D721Med (cell line): ENCODE measurements around the gene RPS6KA1.
"Not testable (repeated sequence)": the region's sequence is repeated elsewhere in the genome, so short reads cannot be mapped to it uniquely, and the experiment has no call there.

Source experiments
- DNase-seq: peaks from one replicate; pipeline ENCODE4 v3.0.0; 2011; ENCODE audit warnings: low spot score; ENCODE audit not compliant: insufficient read length
- FAIRE-seq: peaks from 2 replicates; lab custom pipeline; 2011; peaks lifted over from hg19 to GRCh38; lab: Jason Lieb, UNC
- TF ChIP-seq, protein P1 (sequence below): IDR thresholded peaks from 2 replicates; pipeline ENCODE4 v1.5.1; 2012; ENCODE audit warnings: mild to moderate bottlenecking, control low read depth; ENCODE audit not compliant: insufficient read depth; ENCODE audit errors: missing control alignments

Gene RPS6KA1

DNA sequence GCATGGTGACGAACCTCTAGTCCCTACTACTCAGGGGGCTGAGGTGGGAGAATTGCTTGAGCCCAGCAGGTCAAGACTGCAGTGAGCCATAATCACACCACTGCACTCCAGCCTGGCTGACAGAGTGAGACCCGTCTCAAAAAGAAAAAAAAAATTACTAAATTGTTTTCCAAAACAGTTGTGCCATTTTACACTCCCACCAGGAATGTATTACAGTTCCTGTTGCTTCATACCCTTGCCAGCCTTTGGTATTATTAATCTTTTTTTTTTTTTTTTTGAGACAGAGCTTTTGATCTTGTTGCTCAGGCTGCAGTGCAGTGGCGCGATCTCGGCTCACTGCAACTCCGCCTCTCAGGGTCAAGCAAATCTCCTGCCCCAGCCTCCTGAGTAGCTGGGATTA, 55.9 kb downstream of the RPS6KA1 start:
- DNase-seq (no peak), FAIRE-seq (no peak)
- TF ChIP-seq, protein P1, sequence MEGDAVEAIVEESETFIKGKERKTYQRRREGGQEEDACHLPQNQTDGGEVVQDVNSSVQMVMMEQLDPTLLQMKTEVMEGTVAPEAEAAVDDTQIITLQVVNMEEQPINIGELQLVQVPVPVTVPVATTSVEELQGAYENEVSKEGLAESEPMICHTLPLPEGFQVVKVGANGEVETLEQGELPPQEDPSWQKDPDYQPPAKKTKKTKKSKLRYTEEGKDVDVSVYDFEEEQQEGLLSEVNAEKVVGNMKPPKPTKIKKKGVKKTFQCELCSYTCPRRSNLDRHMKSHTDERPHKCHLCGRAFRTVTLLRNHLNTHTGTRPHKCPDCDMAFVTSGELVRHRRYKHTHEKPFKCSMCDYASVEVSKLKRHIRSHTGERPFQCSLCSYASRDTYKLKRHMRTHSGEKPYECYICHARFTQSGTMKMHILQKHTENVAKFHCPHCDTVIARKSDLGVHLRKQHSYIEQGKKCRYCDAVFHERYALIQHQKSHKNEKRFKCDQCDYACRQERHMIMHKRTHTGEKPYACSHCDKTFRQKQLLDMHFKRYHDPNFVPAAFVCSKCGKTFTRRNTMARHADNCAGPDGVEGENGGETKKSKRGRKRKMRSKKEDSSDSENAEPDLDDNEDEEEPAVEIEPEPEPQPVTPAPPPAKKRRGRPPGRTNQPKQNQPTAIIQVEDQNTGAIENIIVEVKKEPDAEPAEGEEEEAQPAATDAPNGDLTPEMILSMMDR, result no peak

GRCh38 chr1:26593385-26593784, 63.8 kb downstream of the RPS6KA1 start:
- DNase-seq (no peak), FAIRE-seq (no peak)

GRCh38 chr1:26594593-26594992, 65.0 kb downstream of the RPS6KA1 start:
- DNase-seq, FAIRE-seq: not testable (repeated sequence)

More at GRCh38 chr1:26593385-26593784, 63.8 kb downstream of the RPS6KA1 start:
- TF ChIP-seq, protein P1, result no peak

DNA sequence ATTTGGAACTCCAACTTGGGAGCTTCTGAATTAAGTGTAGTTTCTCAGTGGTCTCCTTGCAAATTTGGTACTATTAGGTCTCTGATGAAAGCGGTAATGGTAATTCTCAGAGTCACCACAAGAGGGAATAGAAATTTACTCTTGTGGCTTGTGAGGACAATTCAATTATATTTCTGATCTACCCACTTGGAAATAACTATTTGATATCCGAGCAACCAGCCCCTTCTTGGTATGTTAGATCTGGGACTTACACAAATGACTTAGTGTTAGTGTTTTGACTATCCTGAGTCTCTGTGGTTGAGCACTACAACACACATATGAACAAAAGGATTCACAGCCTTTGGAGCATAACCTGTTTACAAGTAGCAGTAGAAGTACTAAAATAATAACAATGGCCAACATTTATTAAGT, 68.1 kb downstream of the RPS6KA1 start:
- no peak for DNase-seq
- FAIRE-seq, result no peak
- TF ChIP-seq, protein P1, result peak; percentile 32

GRCh38 chr1:26598890-26599289, 69.3 kb downstream of the RPS6KA1 start:
- FAIRE-seq, result no peak
- TF ChIP-seq, protein P1, result no peak
- no peak for DNase-seq

DNA sequence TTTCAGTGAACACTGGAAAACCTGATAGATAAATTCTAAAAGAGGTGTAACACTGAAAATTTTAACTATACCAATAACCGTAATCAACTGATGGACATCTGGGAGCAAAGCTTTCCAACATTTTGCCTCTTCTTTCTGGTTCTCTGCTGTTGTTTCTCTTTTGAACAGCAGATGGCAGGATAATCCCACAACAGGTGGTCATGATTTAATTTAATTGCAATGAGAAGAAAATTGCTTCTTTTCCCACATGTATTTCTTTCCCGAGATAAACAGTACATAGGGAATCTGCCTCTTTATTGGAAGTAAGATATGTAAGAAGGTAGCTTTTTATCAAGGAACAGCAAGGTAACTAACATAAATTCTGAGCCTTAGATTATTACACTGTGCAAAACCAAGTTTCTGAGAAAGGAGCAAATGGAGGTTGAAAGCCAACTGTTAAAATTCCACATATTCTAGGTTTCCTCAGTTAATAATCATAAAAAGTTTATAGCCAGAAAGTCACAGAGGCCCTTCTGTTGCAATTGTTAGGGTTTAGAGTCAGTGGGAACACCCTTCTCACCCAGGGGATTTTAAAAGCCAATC, 72.9 kb downstream of the RPS6KA1 start:
- DNase-seq, result no peak
- peak; percentile 38 for FAIRE-seq
- TF ChIP-seq, protein P1, result peak; percentile 96

DNA sequence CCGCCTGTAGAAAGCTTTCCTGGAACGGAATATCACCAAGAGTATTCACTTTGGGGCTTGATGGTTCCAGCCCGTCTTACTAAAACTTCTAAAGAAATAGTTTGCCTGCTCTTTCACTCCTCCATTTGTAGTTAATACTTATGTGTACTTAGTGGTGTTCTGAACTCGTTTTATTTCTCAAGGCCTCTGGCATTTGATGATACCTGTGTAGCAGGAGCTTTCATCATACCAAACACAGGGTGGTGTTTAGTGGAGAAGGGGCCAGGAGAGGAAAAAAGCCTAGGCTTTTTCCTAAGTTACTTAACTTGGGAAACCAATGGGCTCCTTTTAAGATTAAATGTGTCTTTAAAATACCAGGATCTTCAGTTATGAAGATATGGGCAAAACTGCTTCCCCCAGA, 74.3 kb downstream of the RPS6KA1 start:
- DNase-seq (no peak), FAIRE-seq (no peak)
- TF ChIP-seq, protein P1, result no peak
